ENCODE data around the gene KRTAP10-7.

DNA sequence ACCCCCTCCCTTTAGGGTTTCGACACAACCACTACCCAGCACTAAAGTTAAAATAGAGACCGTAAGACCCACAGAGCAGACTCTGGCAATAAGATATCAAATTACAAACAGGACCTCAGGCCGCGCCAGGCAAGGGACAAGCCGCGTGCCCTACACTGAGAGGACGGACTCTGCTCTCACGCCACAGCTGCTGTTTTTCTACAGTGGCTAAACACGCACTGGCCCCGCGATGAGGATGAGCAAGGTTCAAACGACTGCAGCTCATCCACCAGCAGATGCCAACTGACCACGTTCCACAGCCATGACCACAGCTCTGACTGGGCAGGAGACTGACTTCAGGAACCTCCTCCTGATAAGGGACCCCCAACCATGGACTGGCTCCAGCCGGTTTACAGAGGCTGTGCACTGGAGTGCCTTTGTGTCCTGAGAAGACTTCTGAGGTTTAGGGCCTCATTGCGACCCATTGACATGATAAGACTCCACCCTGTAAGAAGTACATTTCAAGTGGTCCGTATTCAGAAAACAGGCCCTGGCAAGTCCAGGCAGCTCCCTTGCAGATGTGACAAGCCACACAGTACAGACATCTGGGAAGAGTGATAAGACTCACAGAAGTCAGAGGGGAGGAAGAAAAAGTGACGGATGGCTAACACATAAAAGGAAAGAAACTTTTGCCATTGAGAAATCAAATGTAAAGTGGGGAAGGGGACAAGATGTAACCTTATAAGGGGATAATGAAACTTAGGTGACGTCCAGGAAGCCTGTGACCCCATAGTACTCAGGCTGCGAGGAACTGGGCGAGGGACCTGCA, 6.6 kb upstream of the KRTAP10-7 start:
- TF ChIP-seq, protein P1, sequence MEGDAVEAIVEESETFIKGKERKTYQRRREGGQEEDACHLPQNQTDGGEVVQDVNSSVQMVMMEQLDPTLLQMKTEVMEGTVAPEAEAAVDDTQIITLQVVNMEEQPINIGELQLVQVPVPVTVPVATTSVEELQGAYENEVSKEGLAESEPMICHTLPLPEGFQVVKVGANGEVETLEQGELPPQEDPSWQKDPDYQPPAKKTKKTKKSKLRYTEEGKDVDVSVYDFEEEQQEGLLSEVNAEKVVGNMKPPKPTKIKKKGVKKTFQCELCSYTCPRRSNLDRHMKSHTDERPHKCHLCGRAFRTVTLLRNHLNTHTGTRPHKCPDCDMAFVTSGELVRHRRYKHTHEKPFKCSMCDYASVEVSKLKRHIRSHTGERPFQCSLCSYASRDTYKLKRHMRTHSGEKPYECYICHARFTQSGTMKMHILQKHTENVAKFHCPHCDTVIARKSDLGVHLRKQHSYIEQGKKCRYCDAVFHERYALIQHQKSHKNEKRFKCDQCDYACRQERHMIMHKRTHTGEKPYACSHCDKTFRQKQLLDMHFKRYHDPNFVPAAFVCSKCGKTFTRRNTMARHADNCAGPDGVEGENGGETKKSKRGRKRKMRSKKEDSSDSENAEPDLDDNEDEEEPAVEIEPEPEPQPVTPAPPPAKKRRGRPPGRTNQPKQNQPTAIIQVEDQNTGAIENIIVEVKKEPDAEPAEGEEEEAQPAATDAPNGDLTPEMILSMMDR (conservative IDR thresholded peaks at IDR 0.05; ENCODE audit: low read length) = no peak
- TF ChIP-seq EZH2phosphoT487 (IDR thresholded peaks at IDR 0.05; ENCODE audit: borderline replicate concordance, low read depth, low read length) = no peak
